Activated CD4-positive, alpha-beta memory T cell treated with anti-CD3 and anti-CD28 coated beads for 36 hours (primary cell): ENCODE data around the gene HRH1. TPM values are rescaled to one million over a fixed set of nuclear protein-coding genes. Genes with fewer than 3 reads are reported as not detected.
A peak's percentile ranks its signal among the peaks of the same experiment; 100 is the strongest.
"Not testable (repeated sequence)": the region's sequence is repeated elsewhere in the genome, so short reads cannot be mapped to it uniquely, and the experiment has no call there.

Experiments used
- CTCF ChIA-PET: fragments of 350-600 bp; sonication (Branson Sonifier 250); formaldehyde crosslinking; loops from one replicate; lab custom pipeline; 2021; ENCODE audit warnings: antibody characterized with exemption, inconsistent platforms; lab: Charles Lee
- POLR2A ChIA-PET: fragments of 350-600 bp; sonication (Branson Sonifier 250); formaldehyde crosslinking; loops from one replicate; lab custom pipeline; 2021; ENCODE audit warnings: antibody characterized with exemption; lab: Charles Lee
- DNase-seq: peaks from one replicate; pipeline ENCODE4 v3.0.0-alpha.2; 2020
- H3K27ac Mint-ChIP-seq: one replicate; pipeline ENCODE4 v1.8.0; 2021; ENCODE audit warnings: mixed read lengths
- H3K27me3 Mint-ChIP-seq: one replicate; pipeline ENCODE4 v1.8.0; 2021; ENCODE audit warnings: mixed read lengths
- H3K36me3 Mint-ChIP-seq: one replicate; pipeline ENCODE4 v1.8.0; 2021; ENCODE audit warnings: mixed read lengths
- H3K4me1 Mint-ChIP-seq: one replicate; pipeline ENCODE4 v1.8.0; 2021; ENCODE audit warnings: low read depth, mixed read lengths
- H3K4me3 Mint-ChIP-seq: one replicate; pipeline ENCODE4 v1.8.0; 2021; ENCODE audit warnings: mild to moderate bottlenecking, mixed read lengths
- H3K9me3 Mint-ChIP-seq: one replicate; pipeline ENCODE4 v1.8.0; 2021; ENCODE audit warnings: mixed read lengths
- intact Hi-C: fragments of 100-400 bp; cut with micrococcal nuclease; formaldehyde crosslinking; loops from one replicate; pipeline ENCODE4 v1.15.1; 2023
- total RNA-seq, 2 experiments: library from RNA; stranded (reverse); gene quantifications; one replicate each; pipeline ENCODE4 v1.2.3, GENCODE V29; 2021

The HRH1 gene
- total RNA-seq, 2 experiments from 2014 or later = 2.3 to 2.9 TPM

- intact Hi-C loops, H3K9me3 Mint-ChIP-seq, H3K27ac Mint-ChIP-seq, CTCF ChIA-PET, H3K4me3 Mint-ChIP-seq, POLR2A ChIA-PET, DNase-seq, H3K27me3 Mint-ChIP-seq: not testable (repeated sequence)
- peaks cover 16% of the 10 kb centered on the region for H3K4me1 Mint-ChIP-seq
- peaks cover 13% of the 10 kb centered on the region for H3K36me3 Mint-ChIP-seq
Measured at GRCh38 chr3:11255537-11255936, 101.2 kb downstream of the HRH1 start.

- Mint-ChIP-seq H3K27me3 (peaks cover 5% of the 10 kb centered on the region), H3K9me3 (no peaks in the 10 kb centered on the region), H3K36me3 (peaks cover 13% of the 10 kb centered on the region), H3K4me1 (no peaks in the 10 kb centered on the region), H3K27ac (no peak overlapping the region), H3K4me3 (no peak overlapping the region)
- POLR2A ChIA-PET = no interaction called here
- intact Hi-C loops = no loop called here
- CTCF ChIA-PET = no interaction called here
- DNase-seq = no peak
Measured at GRCh38 chr3:11258958-11259357, 104.7 kb downstream of the HRH1 start.

- H3K36me3 Mint-ChIP-seq = peaks cover 10% of the 10 kb centered on the region
- POLR2A ChIA-PET = no interaction called here
- H3K27me3 Mint-ChIP-seq = peaks cover 7% of the 10 kb centered on the region
- intact Hi-C loops = no loop called here
- no peak for DNase-seq
- CTCF ChIA-PET = no interaction called here
- H3K4me3 Mint-ChIP-seq = no peak overlapping the region
- no peaks in the 10 kb centered on the region for H3K4me1 Mint-ChIP-seq
- no peaks in the 10 kb centered on the region for H3K9me3 Mint-ChIP-seq
- no peak overlapping the region for H3K27ac Mint-ChIP-seq
Measured at GRCh38 chr3:11260460-11260859, 106.2 kb downstream of the HRH1 start.

- POLR2A ChIA-PET = no interaction called here
- H3K4me1 Mint-ChIP-seq = peaks cover 18% of the 10 kb centered on the region
- no peaks in the 10 kb centered on the region for H3K9me3 Mint-ChIP-seq
- H3K27ac Mint-ChIP-seq = no peak overlapping the region
- intact Hi-C loops = no loop called here
- no peak for DNase-seq
- peaks cover 5% of the 10 kb centered on the region for H3K36me3 Mint-ChIP-seq
- CTCF ChIA-PET = no interaction called here
- H3K27me3 Mint-ChIP-seq = peaks cover 3% of the 10 kb centered on the region
- no peak overlapping the region for H3K4me3 Mint-ChIP-seq
Measured at GRCh38 chr3:11269007-11269406, 114.7 kb downstream of the HRH1 start.

- Mint-ChIP-seq H3K27ac (peak within 1 kb of the TSS; percentile 85), H3K27me3 (no peaks in the 10 kb centered on the region), H3K4me1 (peaks cover 46% of the 10 kb centered on the region), H3K9me3 (peaks cover 8% of the 10 kb centered on the region), H3K4me3 (peak within 1 kb of the TSS; percentile 85), H3K36me3 (peaks cover 30% of the 10 kb centered on the region)
- intact Hi-C loops = loop anchor here (1.0 to 2.0 kb wide), 3 partner anchors 19 to 575 kb away; partner anchors contain the start of gene TAMM41
- ChIA-PET CTCF (interaction anchor here (1.0 to 3.3 kb wide), 5 partner anchors 16 to 64 kb away, joined by 3 to 17 read pairs (median 5); no protein-coding TSS in a partner anchor), POLR2A (interaction anchor here (1.0 to 3.3 kb wide), 6 partner anchors 11 to 34 kb away, joined by 3 to 27 read pairs (median 6); no protein-coding TSS in a partner anchor)
- DNase-seq = peak; percentile 97
Measured at GRCh38 chr3:11271986-11272904, 118.0 kb downstream of the HRH1 start, which contains the start of gene ATG7. ATG7 (plus strand) TSS chr3:11272397; CDS start chr3:11298696, 26,299 bp downstream.

- peak overlapping the region; percentile 85 for H3K4me3 Mint-ChIP-seq
- POLR2A ChIA-PET = interaction anchor here (0.6 to 3.3 kb wide), 6 partner anchors 10 to 38 kb away, joined by 3 to 27 read pairs (median 6); no protein-coding TSS in a partner anchor
- CTCF ChIA-PET = interaction anchor here (0.9 to 3.3 kb wide), 4 partner anchors 33 to 63 kb away, joined by 3 to 17 read pairs (median 4); no protein-coding TSS in a partner anchor
- no peaks in the 10 kb centered on the region for H3K27me3 Mint-ChIP-seq
- peak overlapping the region; percentile 85 for H3K27ac Mint-ChIP-seq
- peaks cover 36% of the 10 kb centered on the region for H3K36me3 Mint-ChIP-seq
- H3K9me3 Mint-ChIP-seq = peaks cover 11% of the 10 kb centered on the region
- H3K4me1 Mint-ChIP-seq = peaks cover 50% of the 10 kb centered on the region
- intact Hi-C loops = loop anchor here (1.0 to 2.0 kb wide), 3 partner anchors 18 to 574 kb away; partner anchors contain the start of gene TAMM41
- peak; percentile 11 for DNase-seq
Measured at GRCh38 chr3:11272906-11273574, 118.7 kb downstream of the HRH1 start.

- ChIA-PET POLR2A (interaction anchor here (0.9 to 3.3 kb wide), 2 partner anchors 12 to 16 kb away, joined by 3 to 27 read pairs; no protein-coding TSS in a partner anchor), CTCF (interaction anchor here (0.6 to 3.3 kb wide), 3 partner anchors 25 to 38 kb away, joined by 3 to 17 read pairs (median 6); no protein-coding TSS in a partner anchor)
- Mint-ChIP-seq H3K36me3 (peaks cover 40% of the 10 kb centered on the region), H3K27me3 (no peaks in the 10 kb centered on the region), H3K4me1 (peaks cover 57% of the 10 kb centered on the region), H3K27ac (peak overlapping the region; percentile 14), H3K9me3 (peaks cover 11% of the 10 kb centered on the region), H3K4me3 (peak overlapping the region; percentile 85)
- no peak for DNase-seq
- intact Hi-C loops = loop anchor here (2.0 kb wide), 2 partner anchors 17 to 573 kb away; partner anchors contain the start of gene TAMM41
Measured at GRCh38 chr3:11273891-11274291, 119.6 kb downstream of the HRH1 start.

GRCh38 chr3:11274566-11275142 is 120.4 kb downstream of the HRH1 start:
- Mint-ChIP-seq H3K36me3 (peaks cover 41% of the 10 kb centered on the region), H3K27ac (no peak overlapping the region), H3K9me3 (peaks cover 11% of the 10 kb centered on the region), H3K4me3 (no peak overlapping the region), H3K4me1 (peaks cover 63% of the 10 kb centered on the region), H3K27me3 (no peaks in the 10 kb centered on the region)
- ChIA-PET POLR2A (interaction anchor here (3.3 kb wide), 1 partner anchor 15 kb away, joined by 27 read pairs; no protein-coding TSS in a partner anchor), CTCF (interaction anchor here (0.6 to 3.3 kb wide), 2 partner anchors 24 to 39 kb away, joined by 3 to 17 read pairs; no protein-coding TSS in a partner anchor)
- intact Hi-C loops = no loop called here
- DNase-seq = no peak

GRCh38 chr3:11275926-11276325 is 121.6 kb downstream of the HRH1 start:
- no peaks in the 10 kb centered on the region for H3K27me3 Mint-ChIP-seq
- H3K27ac Mint-ChIP-seq = no peak overlapping the region

GRCh38 chr3:11276901-11277300 is 122.6 kb downstream of the HRH1 start:
- no peak overlapping the region for H3K4me3 Mint-ChIP-seq
- H3K4me1 Mint-ChIP-seq = peaks cover 63% of the 10 kb centered on the region
- peaks cover 11% of the 10 kb centered on the region for H3K9me3 Mint-ChIP-seq
- no peaks in the 10 kb centered on the region for H3K27me3 Mint-ChIP-seq
- CTCF ChIA-PET = interaction anchor here (0.6 kb wide), 1 partner anchor 528 kb away, joined by 4 read pairs; no protein-coding TSS in a partner anchor
- DNase-seq = no peak
- H3K36me3 Mint-ChIP-seq = peaks cover 44% of the 10 kb centered on the region
- no peak overlapping the region for H3K27ac Mint-ChIP-seq
- intact Hi-C loops = no loop called here
- POLR2A ChIA-PET = interaction anchor here (0.8 kb wide), 1 partner anchor 64 kb away, joined by 3 read pairs; no protein-coding TSS in a partner anchor

More at GRCh38 chr3:11275926-11276325, 121.6 kb downstream of the HRH1 start:
- POLR2A ChIA-PET = no interaction called here
- CTCF ChIA-PET = no interaction called here
- intact Hi-C loops = no loop called here
- peaks cover 11% of the 10 kb centered on the region for H3K9me3 Mint-ChIP-seq
- peaks cover 42% of the 10 kb centered on the region for H3K36me3 Mint-ChIP-seq
- no peak for DNase-seq
- H3K4me1 Mint-ChIP-seq = peaks cover 64% of the 10 kb centered on the region
- H3K4me3 Mint-ChIP-seq = no peak overlapping the region
